CD4-positive, alpha-beta T cell treated with Interleukin-21 for 1 hour (primary cell): Measurements from ENCODE around the gene ZBTB40.

ENCODE experiments used
- DNase-seq: peaks from one replicate; pipeline ENCODE4 v3.0.0-alpha.2; 2020

ZBTB40 gene

DNA sequence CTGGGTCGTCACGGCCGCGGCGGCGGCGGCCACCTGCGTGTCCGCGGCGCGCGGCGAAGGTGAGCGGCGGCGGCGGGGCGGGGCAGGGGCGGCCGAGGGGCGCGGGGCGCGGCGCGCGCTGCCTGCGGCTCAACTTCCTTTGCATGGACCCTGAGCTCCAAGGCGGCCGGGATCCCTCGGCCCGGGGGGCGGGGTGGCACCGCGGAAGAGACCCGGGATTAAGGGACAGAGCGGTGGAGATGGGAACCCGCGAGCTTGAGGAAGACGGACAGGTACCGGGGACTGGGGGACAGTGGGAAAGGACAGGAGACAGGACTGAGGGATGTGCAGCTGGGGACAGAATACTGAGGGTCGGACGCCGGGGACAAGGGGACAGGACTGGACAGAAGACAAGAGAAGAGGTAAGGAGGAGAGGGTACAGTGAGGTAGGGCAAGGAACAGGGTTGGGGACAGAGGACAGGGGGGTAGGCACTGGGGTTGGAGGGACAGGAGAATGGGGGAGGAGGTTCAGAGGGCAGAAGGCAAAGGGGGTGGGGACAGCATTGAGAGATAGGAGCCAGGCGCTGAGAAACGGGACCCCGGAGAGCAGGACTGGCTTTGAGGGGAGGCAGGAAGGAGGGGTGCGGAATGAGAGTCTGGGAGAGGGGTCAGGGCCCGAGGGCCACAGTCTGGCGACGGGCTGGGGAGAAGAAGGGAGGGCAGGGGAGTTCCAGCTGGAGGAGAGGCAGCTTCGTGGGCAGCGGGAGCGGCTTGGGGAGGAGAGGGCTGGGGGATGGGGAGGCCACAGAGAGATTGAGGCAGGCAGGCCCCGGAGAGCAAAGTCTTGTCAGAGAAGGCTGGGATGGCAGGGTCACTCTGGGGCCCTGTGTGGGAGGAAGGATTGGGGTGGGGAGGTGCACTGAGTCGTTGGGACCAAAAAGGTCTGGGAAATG is 112.3 kb downstream of the ZBTB40 start:
- no peak for DNase-seq

- DNase-seq, result no peak
Measured at GRCh38 chr1:22566161-22566560, 114.5 kb downstream of the ZBTB40 start.

- no peak for DNase-seq
Measured at GRCh38 chr1:22567197-22567596, 115.5 kb downstream of the ZBTB40 start.

DNA sequence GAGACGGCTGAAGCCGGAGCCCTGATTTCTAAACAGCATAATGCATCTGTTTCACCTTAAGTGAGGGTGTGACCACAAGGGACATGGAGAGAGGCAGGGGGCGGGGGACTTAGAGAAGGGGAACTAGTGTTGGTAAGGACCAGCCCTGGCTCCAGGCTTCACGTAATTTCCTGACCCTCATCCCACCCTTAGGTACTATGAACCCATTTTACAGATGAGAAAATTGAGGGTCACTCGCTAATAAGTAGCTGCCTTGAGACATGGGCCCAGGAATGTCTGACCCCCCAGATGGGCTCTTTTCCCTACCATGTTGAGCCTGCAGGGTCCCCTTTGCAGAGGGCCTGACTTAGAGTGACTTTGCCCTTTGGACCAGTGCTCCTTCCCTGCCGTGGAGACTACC is 116.3 kb downstream of the ZBTB40 start:
- no peak for DNase-seq

DNA sequence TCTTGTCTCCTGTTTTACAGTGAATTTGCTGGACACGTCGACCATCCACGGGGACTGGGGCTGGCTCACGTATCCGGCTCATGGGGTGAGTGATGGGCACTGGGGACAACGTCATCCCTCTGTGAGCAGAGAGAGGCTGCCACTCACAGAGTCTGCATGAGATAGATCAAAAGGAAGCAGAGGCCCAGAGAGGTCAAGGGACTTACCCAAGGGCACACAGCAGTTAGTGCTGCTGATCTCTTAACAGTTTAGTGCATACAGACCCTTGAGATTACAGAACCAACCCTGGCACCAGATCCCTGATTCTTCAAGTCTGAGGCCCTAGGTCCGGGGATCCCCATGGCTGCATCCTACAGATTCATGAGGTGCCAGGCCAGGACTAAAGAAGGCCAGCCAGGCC is 117.6 kb downstream of the ZBTB40 start:
- no peak for DNase-seq

DNA sequence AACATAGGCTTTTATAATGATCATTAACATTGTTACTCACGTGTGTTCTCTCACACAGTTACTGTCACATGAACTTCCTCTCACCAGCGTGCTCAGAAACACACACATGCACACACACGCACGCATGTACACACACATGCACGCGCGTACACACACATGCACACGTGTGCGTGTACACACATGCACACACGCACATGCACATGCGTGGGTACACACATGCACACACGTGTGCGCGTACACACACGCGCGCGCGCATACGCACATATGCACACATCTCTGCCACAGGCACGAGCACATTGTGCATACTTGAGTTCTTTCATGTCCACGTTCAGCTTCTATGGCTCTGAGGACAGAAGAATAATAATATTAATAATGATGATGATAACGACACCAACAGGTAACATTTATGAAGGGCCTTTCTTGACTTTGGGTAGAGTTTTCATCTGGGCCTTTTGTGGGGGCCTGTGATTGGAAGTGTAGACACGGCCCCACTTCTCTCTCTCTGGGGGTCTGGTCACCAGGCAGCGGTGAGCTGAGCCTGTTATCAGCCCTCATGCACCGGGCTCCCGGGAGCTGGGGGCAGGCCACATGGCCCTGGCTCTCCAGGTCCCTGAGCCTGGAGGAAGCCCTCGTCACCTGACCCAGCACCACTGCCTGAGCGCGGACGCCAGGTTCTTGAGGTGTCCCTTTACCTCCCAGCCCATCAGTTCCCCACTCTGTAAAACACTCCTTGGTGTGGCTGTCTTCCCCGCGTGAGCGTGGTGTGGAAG is 118.7 kb downstream of the ZBTB40 start:
- DNase-seq, result no peak

- DNase-seq, result no peak
Measured at GRCh38 chr1:22572818-22573217, 121.2 kb downstream of the ZBTB40 start.

DNA sequence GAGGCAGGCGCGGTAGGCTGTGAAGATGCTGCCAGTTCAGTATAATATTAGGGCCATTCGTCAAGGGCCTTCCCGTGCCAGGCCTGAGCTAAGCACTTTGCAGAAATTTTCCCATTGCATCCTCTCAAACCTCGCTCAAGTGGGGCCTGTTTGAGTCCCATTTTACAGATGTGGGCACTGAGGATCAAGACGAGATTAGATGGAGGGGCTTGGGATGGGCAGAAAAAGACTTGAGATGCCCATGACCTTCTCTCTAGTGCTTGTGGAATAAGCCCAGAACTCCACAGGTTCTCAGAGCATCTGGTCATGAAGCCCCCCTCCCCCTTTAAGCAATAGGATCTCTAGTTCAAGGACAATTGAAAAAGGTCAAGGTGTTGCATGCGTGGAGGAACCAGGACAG is 121.6 kb downstream of the ZBTB40 start:
- no peak for DNase-seq

DNA sequence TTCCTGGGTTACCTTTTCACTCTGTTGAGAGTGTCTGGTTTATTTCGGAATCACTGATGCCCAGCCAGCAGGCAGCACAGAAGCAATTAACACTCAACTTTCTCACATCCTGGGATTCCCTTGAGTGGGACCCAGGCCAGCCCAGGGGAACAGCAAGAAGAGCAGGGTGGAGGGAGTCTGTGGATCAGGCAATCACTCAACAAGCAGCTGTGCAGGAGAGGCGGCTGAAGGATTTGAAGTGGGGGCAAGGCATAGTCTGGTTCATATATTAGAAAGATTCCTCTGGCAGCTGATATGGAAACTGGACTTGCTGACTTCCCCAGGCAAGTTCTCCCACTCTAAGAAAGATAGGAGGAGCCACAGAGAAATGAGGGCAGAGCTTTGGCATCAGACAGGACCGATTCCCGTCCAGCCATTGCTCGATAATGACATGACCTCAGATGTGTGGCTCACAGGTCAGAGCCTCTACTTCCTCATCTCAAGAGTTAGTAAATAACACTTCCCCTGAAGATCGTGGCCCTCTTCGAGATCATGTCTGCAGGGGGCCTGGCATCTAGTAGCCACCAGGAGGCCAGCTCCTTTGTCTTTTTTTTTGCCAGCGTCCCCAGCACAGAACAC is 124.0 kb downstream of the ZBTB40 start:
- no peak for DNase-seq

DNA sequence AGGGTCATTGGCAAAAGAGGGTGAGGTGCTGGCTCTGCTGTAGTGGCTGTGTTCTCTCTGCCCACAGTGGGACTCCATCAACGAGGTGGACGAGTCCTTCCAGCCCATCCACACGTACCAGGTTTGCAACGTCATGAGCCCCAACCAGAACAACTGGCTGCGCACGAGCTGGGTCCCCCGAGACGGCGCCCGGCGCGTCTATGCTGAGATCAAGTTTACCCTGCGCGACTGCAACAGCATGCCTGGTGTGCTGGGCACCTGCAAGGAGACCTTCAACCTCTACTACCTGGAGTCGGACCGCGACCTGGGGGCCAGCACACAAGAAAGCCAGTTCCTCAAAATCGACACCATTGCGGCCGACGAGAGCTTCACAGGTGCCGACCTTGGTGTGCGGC is 124.5 kb downstream of the ZBTB40 start:
- no peak for DNase-seq

DNA sequence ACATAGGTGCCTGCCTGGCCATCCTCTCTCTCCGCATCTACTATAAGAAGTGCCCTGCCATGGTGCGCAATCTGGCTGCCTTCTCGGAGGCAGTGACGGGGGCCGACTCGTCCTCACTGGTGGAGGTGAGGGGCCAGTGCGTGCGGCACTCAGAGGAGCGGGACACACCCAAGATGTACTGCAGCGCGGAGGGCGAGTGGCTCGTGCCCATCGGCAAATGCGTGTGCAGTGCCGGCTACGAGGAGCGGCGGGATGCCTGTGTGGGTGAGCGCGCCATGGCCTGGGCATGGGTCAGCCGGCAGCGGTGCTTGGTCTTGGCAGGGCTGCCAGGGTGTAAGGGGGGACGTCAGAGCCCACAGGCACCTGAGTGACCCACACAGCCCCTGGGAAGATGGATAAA is 125.0 kb downstream of the ZBTB40 start:
- no peak for DNase-seq

DNA sequence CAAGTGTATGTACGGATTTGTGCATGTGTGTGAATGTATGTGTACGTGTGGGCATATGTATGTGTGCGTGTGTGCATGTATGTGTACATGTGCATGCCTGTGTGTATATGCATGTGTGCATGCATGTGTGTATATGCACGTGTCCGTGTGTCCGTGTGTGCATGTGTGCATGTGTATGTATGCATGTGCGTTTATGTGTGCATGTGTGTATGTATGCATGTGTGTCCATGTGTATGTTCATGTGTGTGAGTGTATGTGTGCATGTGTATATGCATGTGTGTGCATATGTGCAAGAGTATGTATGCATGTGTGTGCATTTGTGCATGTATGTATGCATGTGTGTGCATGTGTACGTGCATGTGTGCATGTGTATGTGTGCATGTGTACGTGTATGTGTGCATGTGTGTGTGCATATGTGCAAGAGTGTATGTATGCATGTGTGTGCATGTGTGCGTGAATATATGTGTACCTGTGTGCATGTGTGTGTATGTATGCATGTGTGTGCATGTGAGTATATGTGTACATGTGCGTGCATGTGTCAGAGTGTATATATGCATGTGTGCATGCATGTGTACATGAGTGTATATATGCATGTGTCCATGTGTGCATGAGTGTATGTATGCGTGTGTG is 127.2 kb downstream of the ZBTB40 start:
- DNase-seq, result no peak

- no peak for DNase-seq
Measured at GRCh38 chr1:22579541-22580155, 128.0 kb downstream of the ZBTB40 start.
